CD14-positive monocyte (primary cell): ENCODE data around the gene KRTDAP. TPM values are rescaled to one million over a fixed set of nuclear protein-coding genes. Genes with fewer than 3 reads are reported as not detected.

Source experiments
- DNase-seq, 3 donors: peaks; one replicate each; pipeline ENCODE4 v3.0.0-alpha.2; 2011 to 2022
- H2AFZ ChIP-seq: 2 replicates; pipeline ENCODE4 v1.6.0; 2012; ENCODE audit warnings: mild to moderate bottlenecking, low read depth, low read length, inconsistent platforms; ENCODE audit not compliant: insufficient read depth, poor library complexity, severe bottlenecking
- H3K27ac ChIP-seq, 2 donors: 1 replicate in 1 of 2; 2 replicates in 1 of 2; pipeline ENCODE4 v1.5.1; 2012 to 2013; ENCODE audit warnings: low read length in 2 of 2, control low read depth in 1 of 2, inconsistent platforms in 1 of 2, low read depth in 1 of 2, mild to moderate bottlenecking in 1 of 2
- H3K27me3 ChIP-seq, 2 donors: one replicate each; pipeline versions ENCODE4 v1.6.0 to v1.6.1; 2011 to 2013; ENCODE audit warnings: low read length in 2 of 2; ENCODE audit not compliant: control insufficient read depth in 2 of 2, insufficient read depth in 2 of 2
- H3K36me3 ChIP-seq, 2 donors: replicated peaks in 1 of 2; 1 replicate in 1 of 2; 2 replicates in 1 of 2; pipeline versions ENCODE4 v1.5.1 to v1.6.1; 2012 to 2013; ENCODE audit warnings: low read length in 2 of 2, control low read depth in 1 of 2, inconsistent platforms in 1 of 2, mild to moderate bottlenecking in 1 of 2; ENCODE audit not compliant: insufficient read depth in 2 of 2, control insufficient read depth in 1 of 2
- H3K4me1 ChIP-seq, 2 donors: 1 replicate in 1 of 2; 2 replicates in 1 of 2; pipeline versions ENCODE4 v1.5.1 to v1.6.1; 2012 to 2013; ENCODE audit warnings: low read length in 2 of 2, control low read depth in 1 of 2, inconsistent platforms in 1 of 2, mild to moderate bottlenecking in 1 of 2, moderate library complexity in 1 of 2; ENCODE audit not compliant: insufficient read depth in 2 of 2, control insufficient read depth in 1 of 2
- H3K4me2 ChIP-seq: replicated peaks from 2 replicates; pipeline ENCODE3; 2012; ENCODE audit warnings: low read length, moderate library complexity, mild to moderate bottlenecking; ENCODE audit not compliant: poor library complexity, severe bottlenecking; ENCODE audit errors: extremely low read depth
- H3K4me3 ChIP-seq, 3 experiments: fragments of 200-600 bp in 1 of 3; sonication (generic) in 1 of 3; replicated peaks in 1 of 3; 1 replicate in 2 of 3; 2 replicates in 1 of 3; pipeline ENCODE4 v1.5.1; 2011 to 2013; ENCODE audit warnings: low read length in 3 of 3, mild to moderate bottlenecking in 3 of 3, control low read depth in 2 of 3, low read depth in 2 of 3, inconsistent platforms in 1 of 3, moderate library complexity in 1 of 3
- H3K79me2 ChIP-seq: 2 replicates; pipeline ENCODE4 v1.6.0; 2012; ENCODE audit warnings: mild to moderate bottlenecking, control low read depth, inconsistent platforms, low read length, moderate library complexity; ENCODE audit not compliant: insufficient read depth
- H3K9ac ChIP-seq: 2 replicates; pipeline ENCODE4 v1.6.0; 2017; ENCODE audit warnings: low read length, mild to moderate bottlenecking; ENCODE audit not compliant: insufficient read depth, poor library complexity, severe bottlenecking
- H3K9me3 ChIP-seq, 2 donors: replicated peaks in 1 of 2; 1 replicate in 1 of 2; 2 replicates in 1 of 2; pipeline versions ENCODE4 v1.5.1 to v1.6.1; 2012 to 2013; ENCODE audit warnings: low read length in 2 of 2, control low read depth in 1 of 2; ENCODE audit not compliant: control insufficient read depth in 1 of 2, insufficient read depth in 1 of 2
- H4K20me1 ChIP-seq: 2 replicates; pipeline ENCODE4 v1.6.0; 2012; ENCODE audit warnings: mild to moderate bottlenecking, low read length, control low read depth, moderate library complexity; ENCODE audit not compliant: insufficient read depth
- H3K27ac Mint-ChIP-seq, 7 donors: one replicate each; pipeline ENCODE4 v1.8.0; 2020; ENCODE audit warnings: mild to moderate bottlenecking in 7 of 7, mixed read lengths in 7 of 7, moderate library complexity in 6 of 7, inconsistent platforms in 2 of 7
- H3K27me3 Mint-ChIP-seq, 3 donors: one replicate each; pipeline ENCODE4 v1.8.0; 2021 to 2022; ENCODE audit warnings: low read depth in 3 of 3, mild to moderate bottlenecking in 3 of 3, mixed read lengths in 3 of 3, moderate library complexity in 3 of 3, inconsistent platforms in 1 of 3
- H3K36me3 Mint-ChIP-seq, 2 donors: one replicate each; pipeline ENCODE4 v1.8.0; 2020; ENCODE audit warnings: mixed read lengths in 2 of 2, inconsistent platforms in 1 of 2, mild to moderate bottlenecking in 1 of 2
- H3K4me1 Mint-ChIP-seq: one replicate; pipeline ENCODE4 v1.8.0; 2020; ENCODE audit warnings: mild to moderate bottlenecking, mixed read lengths
- H3K4me3 Mint-ChIP-seq, 2 donors: one replicate each; pipeline ENCODE4 v1.8.0; 2020; ENCODE audit warnings: mild to moderate bottlenecking in 2 of 2, mixed read lengths in 2 of 2, moderate library complexity in 1 of 2
- H3K9me3 Mint-ChIP-seq, 7 donors: one replicate each; pipeline ENCODE4 v1.8.0; 2020 to 2022; ENCODE audit warnings: mixed read lengths in 7 of 7, mild to moderate bottlenecking in 6 of 7, moderate library complexity in 6 of 7, inconsistent platforms in 2 of 7
- WGBS: methylation state at CpG from one replicate; pipeline ENCODE4 v1.1.5; 2013; ENCODE audit warnings: missing lambda C conversion rate; ENCODE audit not compliant: insufficient coverage; 5-methylcytosine and 5-hydroxymethylcytosine counted together
- intact Hi-C, 2 donors: fragments of 100-400 bp; cut with micrococcal nuclease; formaldehyde crosslinking; loops; one replicate each; pipeline versions ENCODE4 v1.15.0 to v1.15.1; 2023
- polyA plus RNA-seq, 3 donors: library from polyadenylated mRNA; depleted of rRNA in 1 of 3; unstranded in 2 of 3; stranded (reverse) in 1 of 3; fragments of 300-500 nt in 2 of 3; fragments of >200 nt in 1 of 3; fragmentation: Illumina TruSeq in 2 of 3; gene quantifications; 1 replicate in 2 of 3; 2 replicates in 1 of 3; pipeline ENCODE4 v1.2.3, GENCODE V29; 2012 to 2021
- TF ChIP-seq, protein P1 (sequence below): fragments of 200-600 bp; IDR thresholded peaks from one replicate; pipeline ENCODE4 v1.8.0; 2022; ENCODE audit warnings: antibody characterized with exemption, mild to moderate bottlenecking

The KRTDAP gene
- polyA plus RNA-seq, 3 donors, result not detected

- TF ChIP-seq, protein P1, sequence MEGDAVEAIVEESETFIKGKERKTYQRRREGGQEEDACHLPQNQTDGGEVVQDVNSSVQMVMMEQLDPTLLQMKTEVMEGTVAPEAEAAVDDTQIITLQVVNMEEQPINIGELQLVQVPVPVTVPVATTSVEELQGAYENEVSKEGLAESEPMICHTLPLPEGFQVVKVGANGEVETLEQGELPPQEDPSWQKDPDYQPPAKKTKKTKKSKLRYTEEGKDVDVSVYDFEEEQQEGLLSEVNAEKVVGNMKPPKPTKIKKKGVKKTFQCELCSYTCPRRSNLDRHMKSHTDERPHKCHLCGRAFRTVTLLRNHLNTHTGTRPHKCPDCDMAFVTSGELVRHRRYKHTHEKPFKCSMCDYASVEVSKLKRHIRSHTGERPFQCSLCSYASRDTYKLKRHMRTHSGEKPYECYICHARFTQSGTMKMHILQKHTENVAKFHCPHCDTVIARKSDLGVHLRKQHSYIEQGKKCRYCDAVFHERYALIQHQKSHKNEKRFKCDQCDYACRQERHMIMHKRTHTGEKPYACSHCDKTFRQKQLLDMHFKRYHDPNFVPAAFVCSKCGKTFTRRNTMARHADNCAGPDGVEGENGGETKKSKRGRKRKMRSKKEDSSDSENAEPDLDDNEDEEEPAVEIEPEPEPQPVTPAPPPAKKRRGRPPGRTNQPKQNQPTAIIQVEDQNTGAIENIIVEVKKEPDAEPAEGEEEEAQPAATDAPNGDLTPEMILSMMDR, result no peak
- Histone ChIP-seq H2AFZ (no peak overlapping the region), H3K4me1 (peaks cover 81 to 86% of the 10 kb centered on the region in 2 donors), H3K9me3 (no peaks in the 10 kb centered on the region), H3K27me3 (no peaks in the 10 kb centered on the region), H3K27ac (no peak overlapping the region), H4K20me1 (no peaks in the 10 kb centered on the region), H3K4me3 (no peak overlapping the region), H3K36me3 (no peaks in the 10 kb centered on the region), H3K4me2 (no peak overlapping the region), H3K79me2 (no peaks in the 10 kb centered on the region), H3K9ac (no peak overlapping the region)
- Mint-ChIP-seq H3K27me3 (peaks cover 5 to 16% (median 7%) of the 10 kb centered on the region in 3 donors), H3K4me1 (peaks cover 93% of the 10 kb centered on the region), H3K9me3 (no peaks in the 10 kb centered on the region), H3K4me3 (peak overlapping the region in 1 of 2 donors; percentile 48), H3K36me3 (peaks cover 2 to 3% of the 10 kb centered on the region in 2 donors), H3K27ac (peak overlapping the region in 6 of 7 donors; percentile 32 to 99 (median 96))
- intact Hi-C loops, result no loop called here
- 100% methylated on average over 1 of the region's 5 CpGs for WGBS
- DNase-seq, result peak in 1 of 3 donors; percentile 58
These were observed 52.2 kb downstream of the KRTDAP start for GRCh38 chr19:35438096-35438495.

DNA sequence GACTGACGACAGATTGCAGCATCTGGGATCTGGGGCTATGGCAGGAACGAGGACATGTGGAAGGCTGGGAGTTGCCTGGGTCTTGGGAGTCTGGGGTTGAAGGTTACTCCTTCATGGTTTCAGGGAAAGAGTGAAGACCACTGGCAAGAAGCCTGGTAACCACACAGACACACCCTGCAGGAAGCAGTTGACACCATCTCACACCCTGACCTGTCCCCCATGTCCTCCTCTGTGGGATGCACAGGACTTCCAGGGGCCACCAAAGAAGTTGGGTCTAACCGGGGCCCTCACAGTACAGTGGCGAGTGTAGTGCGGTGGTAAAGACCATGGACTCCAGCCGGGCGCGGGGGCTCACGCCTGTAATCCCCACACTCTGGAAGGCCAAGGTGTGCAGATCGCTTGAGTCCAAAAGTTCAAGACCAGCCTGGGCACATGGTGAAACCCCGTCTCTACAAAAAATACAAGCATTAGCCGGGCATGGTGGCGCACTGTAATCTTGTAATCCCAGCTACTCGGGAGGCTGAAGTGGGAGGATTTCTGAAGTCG lies 52.8 kb downstream of the KRTDAP start:
- Histone ChIP-seq H3K9ac (peak overlapping the region; percentile 33), H3K4me1 (peaks cover 82 to 86% of the 10 kb centered on the region in 2 donors), H2AFZ (no peak overlapping the region), H3K36me3 (no peaks in the 10 kb centered on the region), H3K79me2 (no peaks in the 10 kb centered on the region), H3K27ac (peak overlapping the region in 1 of 2 donors; percentile 83), H3K4me2 (peak overlapping the region; percentile 61), H4K20me1 (no peaks in the 10 kb centered on the region), H3K27me3 (no peaks in the 10 kb centered on the region), H3K9me3 (no peaks in the 10 kb centered on the region), H3K4me3 (peak overlapping the region in 1 of 3 experiments; percentile 46)
- TF ChIP-seq, protein P1, result no peak
- intact Hi-C loops, result loop anchor here in 1 of 2 donors (2.0 kb wide), 1 partner anchor 119 kb away; no protein-coding TSS in a partner anchor
- Mint-ChIP-seq H3K4me3 (peak overlapping the region; percentile 34 to 80), H3K9me3 (no peaks in the 10 kb centered on the region), H3K36me3 (peaks cover 2 to 3% of the 10 kb centered on the region in 2 donors), H3K27ac (peak overlapping the region; percentile 95 to 99 (median 96)), H3K27me3 (peaks cover 5 to 16% (median 7%) of the 10 kb centered on the region in 3 donors), H3K4me1 (peaks cover 95% of the 10 kb centered on the region)
- no peak for DNase-seq
- WGBS, result 93% methylated on average over 6 of the region's 15 CpGs

Other genes starting within 250 kb of the KRTDAP start
- gene LSR, start 241.5 kb downstream of the KRTDAP start, polyA plus RNA-seq, result under 1 TPM in 2 of 3 donors, not detected in 1; 0.08 to 0.17 TPM
- gene USF2, start 221.5 kb downstream of the KRTDAP start, polyA plus RNA-seq, result 100 to 1,000 TPM in 1 of 3 donors, 1 to 10 TPM in 2; 2.7 to 248 (median 5.0) TPM
- under 1 TPM in 1 of 3 donors, not detected in 2; 0.25 TPM for gene HAMP, start 207.9 kb downstream of the KRTDAP start, polyA plus RNA-seq
- gene MAG, start 198.3 kb downstream of the KRTDAP start, polyA plus RNA-seq, result not detected
- gene CD22, start 161.3 kb downstream of the KRTDAP start, polyA plus RNA-seq, result 1 to 10 TPM in 1 of 3 donors, under 1 TPM in 2; 0.24 to 4.8 (median 0.88) TPM
- under 1 TPM in 1 of 3 donors, not detected in 2; 0.04 TPM for gene FFAR1, start 142.6 kb downstream of the KRTDAP start, polyA plus RNA-seq
- gene FFAR3, start 132.0 kb downstream of the KRTDAP start, polyA plus RNA-seq, result 10 to 100 TPM in 1 of 3 donors, 1 to 10 TPM in 2; 1.2 to 17.9 (median 1.2) TPM
- 1 to 10 TPM in 1 of 3 donors, under 1 TPM in 1, not detected in 1; 0.17 to 2.9 TPM for gene GPR42, start 119.4 kb downstream of the KRTDAP start, polyA plus RNA-seq
- 10 to 100 TPM in 2 of 3 donors, 1 to 10 TPM in 1; 5.7 to 38.7 (median 10.8) TPM for gene FFAR2, start 42.2 kb downstream of the KRTDAP start, polyA plus RNA-seq
- not detected for gene DMKN, start 23.2 kb upstream of the KRTDAP start, polyA plus RNA-seq
- not detected for gene SBSN, start 37.8 kb upstream of the KRTDAP start, polyA plus RNA-seq
- gene GAPDHS, start 43.0 kb upstream of the KRTDAP start, polyA plus RNA-seq, result not detected
- 100 to 1,000 TPM in 2 of 3 donors, 10 to 100 TPM in 1; 75.5 to 165 (median 165) TPM for gene TMEM147, start 55.2 kb upstream of the KRTDAP start, polyA plus RNA-seq
- gene ATP4A, start 73.2 kb upstream of the KRTDAP start, polyA plus RNA-seq, result not detected
- gene PMIS2, start 95.7 kb upstream of the KRTDAP start, polyA plus RNA-seq, result not detected
- gene HAUS5, start 122.3 kb upstream of the KRTDAP start, polyA plus RNA-seq, result 1 to 10 TPM in 1 of 3 donors, under 1 TPM in 2; 0.94 to 6.3 (median 0.99) TPM
- gene RBM42, start 138.6 kb upstream of the KRTDAP start, polyA plus RNA-seq, result 10 to 100 TPM; 29.5 to 53.3 (median 50.3) TPM
- under 1 TPM; 0.17 to 0.93 (median 0.82) TPM for gene ETV2, start 151.3 kb upstream of the KRTDAP start, polyA plus RNA-seq
- gene COX6B1, start 157.9 kb upstream of the KRTDAP start, polyA plus RNA-seq, result 100 to 1,000 TPM; 611 to 948 (median 825) TPM
- gene UPK1A, start 176.1 kb upstream of the KRTDAP start, polyA plus RNA-seq, result not detected
- gene ZBTB32, start 214.1 kb upstream of the KRTDAP start, polyA plus RNA-seq, result under 1 TPM in 1 of 3 donors, not detected in 2; 0.05 TPM
- 10 to 100 TPM in 1 of 3 donors, under 1 TPM in 2; 0.32 to 63.6 (median 0.65) TPM for gene KMT2B, start 227.5 kb upstream of the KRTDAP start, polyA plus RNA-seq